ENCODE measurements around the gene SEC23B. TPM values are rescaled to one million over a fixed set of nuclear protein-coding genes. Genes with fewer than 3 reads are reported as not detected.
"Not testable (repeated sequence)": the region's sequence is repeated elsewhere in the genome, so short reads cannot be mapped to it uniquely, and the experiment has no call there.

SEC23B gene
- total RNA-seq, 1 experiment from 2014 or later = 103 TPM

- DNase-seq (ENCODE audit: low read depth, low spot score) = no peak
- in situ Hi-C loops (cut with HindIII; ENCODE audit: low pct_unique_long_range_greater_than_20kb, low sequenced_read_pairs) = no loop called here
Measured at GRCh38 chr20:18514127-18514526, 6.4 kb downstream of the SEC23B start.

DNA sequence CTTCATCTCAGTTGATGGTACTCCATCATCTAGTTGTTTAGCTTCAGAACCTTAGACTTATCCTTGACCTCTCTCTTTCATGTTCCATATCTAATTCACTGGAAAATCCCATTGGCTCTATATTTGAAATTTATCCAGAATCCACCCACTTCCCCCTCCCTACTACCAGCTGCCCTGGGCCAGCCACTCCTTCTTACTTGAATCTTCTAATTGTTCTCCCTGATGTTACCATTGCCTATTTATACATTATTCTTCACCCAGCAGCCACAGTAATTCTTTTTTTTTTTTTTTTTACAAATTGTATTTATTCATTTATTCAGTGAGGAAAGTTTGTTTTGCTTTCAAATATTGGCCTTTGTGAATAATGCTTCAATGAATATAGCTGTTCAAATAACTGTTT lies 8.2 kb downstream of the SEC23B start:
- DNase-seq (ENCODE audit: low read depth, low spot score) = no peak

GRCh38 chr20:18522066-18522465 lies 14.3 kb downstream of the SEC23B start:
- DNase-seq (ENCODE audit: low read depth, low spot score); in situ Hi-C loops (cut with HindIII; ENCODE audit: low pct_unique_long_range_greater_than_20kb, low sequenced_read_pairs): not testable (repeated sequence)

More for the DNA sequence above, 8.2 kb downstream of the SEC23B start:
- in situ Hi-C loops (cut with HindIII; ENCODE audit: low pct_unique_long_range_greater_than_20kb, low sequenced_read_pairs) = no loop called here

- in situ Hi-C loops (cut with HindIII; ENCODE audit: low pct_unique_long_range_greater_than_20kb, low sequenced_read_pairs) = no loop called here
- DNase-seq (ENCODE audit: low read depth, low spot score) = no peak
Measured at GRCh38 chr20:18523066-18523465, 15.3 kb downstream of the SEC23B start.

DNA sequence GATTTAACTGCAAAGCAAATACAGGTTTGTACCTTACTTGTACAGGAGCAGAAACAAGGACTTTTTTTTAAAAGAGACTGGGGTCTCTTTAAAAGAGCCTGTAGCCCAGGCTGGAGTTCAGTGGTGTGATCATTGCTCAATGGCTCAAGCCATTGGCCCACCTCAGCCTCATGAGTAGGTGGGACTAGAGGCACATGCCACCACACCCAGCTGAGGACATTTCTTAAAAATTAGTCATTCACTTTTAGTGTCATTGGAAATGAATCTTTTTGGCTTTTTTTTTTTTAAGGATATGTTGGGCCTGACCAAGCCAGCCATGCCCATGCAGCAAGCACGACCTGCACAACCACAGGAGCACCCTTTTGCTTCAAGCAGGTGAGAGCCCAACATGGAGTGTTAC lies 16.9 kb downstream of the SEC23B start:
- DNase-seq (ENCODE audit: low read depth, low spot score) = no peak
- in situ Hi-C loops (cut with HindIII; ENCODE audit: low pct_unique_long_range_greater_than_20kb, low sequenced_read_pairs) = no loop called here

- in situ Hi-C loops (cut with HindIII; ENCODE audit: low pct_unique_long_range_greater_than_20kb, low sequenced_read_pairs); DNase-seq (ENCODE audit: low read depth, low spot score): not testable (repeated sequence)
Measured at GRCh38 chr20:18526761-18527160, 19.0 kb downstream of the SEC23B start.

GRCh38 chr20:18527339-18527738 lies 19.6 kb downstream of the SEC23B start:
- no peak for DNase-seq (ENCODE audit: low read depth, low spot score)
- in situ Hi-C loops (cut with HindIII; ENCODE audit: low pct_unique_long_range_greater_than_20kb, low sequenced_read_pairs) = no loop called here

DNA sequence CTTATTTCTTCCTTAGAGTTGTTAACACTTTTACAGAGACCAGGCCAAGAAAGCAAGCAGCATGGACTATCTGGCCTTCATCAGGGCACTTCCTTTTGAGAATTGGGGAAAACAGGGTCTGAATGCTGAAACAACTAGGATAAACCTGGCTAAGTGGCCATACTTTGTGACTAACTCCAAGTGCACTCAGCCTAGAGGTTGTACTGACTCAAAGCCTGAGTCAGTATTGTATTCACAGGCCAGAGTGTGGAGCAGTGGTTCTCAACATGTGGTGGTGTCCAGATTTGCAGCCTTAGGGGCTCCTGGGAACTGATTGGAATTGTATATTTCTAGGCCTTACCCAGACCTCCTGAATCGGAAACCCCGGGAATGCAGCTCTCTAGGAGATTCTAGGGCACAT lies 20.1 kb downstream of the SEC23B start:
- in situ Hi-C loops (cut with HindIII; ENCODE audit: low pct_unique_long_range_greater_than_20kb, low sequenced_read_pairs) = no loop called here
- no peak for DNase-seq (ENCODE audit: low read depth, low spot score)

GRCh38 chr20:18529041-18529440 lies 21.3 kb downstream of the SEC23B start:
- in situ Hi-C loops (cut with HindIII; ENCODE audit: low pct_unique_long_range_greater_than_20kb, low sequenced_read_pairs) = no loop called here

DNA sequence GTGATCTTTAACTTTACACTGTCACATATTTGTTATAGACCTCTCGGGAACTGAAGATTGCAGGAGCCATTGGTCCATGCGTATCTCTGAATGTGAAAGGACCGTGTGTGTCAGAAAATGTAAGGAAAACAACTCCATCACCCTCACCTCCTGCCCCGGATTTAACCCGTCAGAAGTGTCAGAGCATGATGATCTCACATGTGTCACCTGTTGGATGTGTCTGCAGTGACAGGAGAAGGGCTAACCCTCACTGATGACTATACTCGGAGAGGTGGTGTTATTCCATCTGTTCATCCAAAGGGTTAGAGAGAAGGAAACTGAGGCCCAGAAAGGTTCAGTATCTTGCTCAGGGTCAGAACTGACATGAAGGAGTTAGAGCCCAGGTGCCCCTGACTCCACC lies 24.9 kb downstream of the SEC23B start:
- no peak for DNase-seq (ENCODE audit: low read depth, low spot score)
- in situ Hi-C loops (cut with HindIII; ENCODE audit: low pct_unique_long_range_greater_than_20kb, low sequenced_read_pairs) = no loop called here

More at GRCh38 chr20:18529041-18529440, 21.3 kb downstream of the SEC23B start:
- DNase-seq (ENCODE audit: low read depth, low spot score) = no peak

- in situ Hi-C loops (cut with HindIII; ENCODE audit: low pct_unique_long_range_greater_than_20kb, low sequenced_read_pairs) = no loop called here
Measured at GRCh38 chr20:18533491-18533890, 25.8 kb downstream of the SEC23B start.

DNA sequence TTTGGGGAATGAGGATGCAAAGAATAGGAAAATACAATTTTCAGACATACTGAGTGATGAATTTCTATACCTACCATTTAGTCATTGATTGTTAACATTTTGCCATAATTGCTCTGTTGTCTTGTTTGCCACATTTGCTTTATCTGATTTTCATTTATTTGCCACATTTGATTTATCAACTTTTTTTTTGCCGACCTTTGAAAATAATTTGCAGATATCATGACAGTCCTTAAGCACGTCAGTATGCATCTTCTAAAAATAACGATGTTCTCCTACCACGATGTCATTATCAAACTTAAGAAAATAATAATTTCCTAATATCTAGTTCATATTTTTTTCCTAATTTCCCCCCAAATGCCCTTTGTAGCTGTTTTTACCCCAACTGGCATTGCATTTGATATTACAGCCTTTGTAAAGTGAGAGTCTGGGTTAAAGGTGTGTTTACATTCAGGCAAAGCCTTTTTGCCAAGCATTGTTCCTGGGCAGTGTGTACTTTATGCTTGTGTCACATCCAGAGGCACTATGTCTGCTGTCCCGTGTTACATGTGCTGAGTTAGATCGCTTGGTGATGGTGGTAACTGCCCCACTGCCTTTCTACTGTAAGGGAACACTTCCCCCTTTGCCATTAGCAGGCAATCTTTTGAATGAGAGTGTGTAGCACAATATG lies 26.4 kb downstream of the SEC23B start:
- in situ Hi-C loops (cut with HindIII; ENCODE audit: low pct_unique_long_range_greater_than_20kb, low sequenced_read_pairs) = no loop called here
- DNase-seq (ENCODE audit: low read depth, low spot score) = no peak

More at GRCh38 chr20:18533491-18533890, 25.8 kb downstream of the SEC23B start:
- no peak for DNase-seq (ENCODE audit: low read depth, low spot score)

DNA sequence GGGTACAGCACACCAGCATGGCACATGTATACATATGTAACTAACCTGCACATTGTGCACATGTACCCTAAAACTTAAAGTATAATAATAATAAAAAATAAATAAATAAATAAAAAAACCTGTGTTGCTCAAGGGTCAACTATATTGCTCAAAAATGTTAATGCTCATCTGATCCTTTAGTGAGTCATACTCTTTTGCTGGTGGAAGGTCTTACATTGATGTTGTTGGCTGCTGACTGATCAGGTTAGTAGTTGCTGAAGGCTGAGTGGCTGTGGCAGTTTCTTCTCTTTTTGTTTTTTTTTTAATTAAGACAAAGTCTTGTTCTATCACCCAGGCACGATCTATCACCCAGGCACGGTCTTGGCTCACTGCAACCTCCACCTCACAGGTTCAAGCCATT lies 29.9 kb downstream of the SEC23B start:
- in situ Hi-C loops (cut with HindIII; ENCODE audit: low pct_unique_long_range_greater_than_20kb, low sequenced_read_pairs) = no loop called here
- DNase-seq (ENCODE audit: low read depth, low spot score) = no peak

- DNase-seq (ENCODE audit: low read depth, low spot score) = no peak
- in situ Hi-C loops (cut with HindIII; ENCODE audit: low pct_unique_long_range_greater_than_20kb, low sequenced_read_pairs) = no loop called here
Measured at GRCh38 chr20:18541741-18542140, 34.0 kb downstream of the SEC23B start.

DNA sequence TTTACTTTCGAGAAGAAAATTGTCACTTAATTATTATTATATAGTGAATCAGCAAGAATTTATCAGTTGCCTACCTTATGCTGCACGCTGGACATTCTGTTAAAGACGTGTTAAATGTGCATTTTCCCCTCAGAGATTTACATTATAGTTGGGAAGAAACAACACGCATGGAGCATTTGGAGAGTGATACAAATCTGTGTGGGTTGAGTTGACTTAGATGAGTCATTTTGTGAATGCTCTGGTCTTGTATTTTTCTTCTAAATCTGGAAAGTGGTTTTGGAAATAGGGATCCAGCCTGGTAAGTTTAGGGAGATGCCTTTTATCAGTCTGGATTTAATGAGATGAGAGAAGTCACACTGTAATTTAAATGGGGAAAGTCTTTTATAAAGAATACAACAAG lies 35.5 kb downstream of the SEC23B start:
- DNase-seq (ENCODE audit: low read depth, low spot score) = no peak
- in situ Hi-C loops (cut with HindIII; ENCODE audit: low pct_unique_long_range_greater_than_20kb, low sequenced_read_pairs) = no loop called here

DNA sequence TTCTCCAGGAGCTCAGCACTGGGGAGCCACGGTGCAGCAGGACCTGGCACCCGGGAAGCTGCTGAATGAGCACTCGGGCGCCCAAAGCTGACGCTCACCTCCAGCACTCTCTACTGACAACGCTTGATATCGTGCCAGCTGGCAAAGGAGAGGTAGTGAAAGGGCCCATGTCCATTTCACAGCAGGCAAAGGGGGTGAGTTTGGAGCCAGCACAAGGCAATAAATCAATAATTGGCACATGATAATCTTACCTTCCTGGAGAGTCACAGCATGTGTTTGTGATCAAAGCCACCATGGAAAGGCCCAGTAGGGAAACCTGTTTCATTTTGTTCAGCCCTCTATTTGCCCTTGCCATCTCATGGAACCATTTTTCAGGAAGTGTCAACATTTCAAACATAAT lies 36.2 kb downstream of the SEC23B start:
- DNase-seq (ENCODE audit: low read depth, low spot score) = no peak
- in situ Hi-C loops (cut with HindIII; ENCODE audit: low pct_unique_long_range_greater_than_20kb, low sequenced_read_pairs) = no loop called here

- no peak for DNase-seq (ENCODE audit: low read depth, low spot score)
- in situ Hi-C loops (cut with HindIII; ENCODE audit: low pct_unique_long_range_greater_than_20kb, low sequenced_read_pairs) = no loop called here
Measured at GRCh38 chr20:18545566-18545965, 37.8 kb downstream of the SEC23B start.

DNA sequence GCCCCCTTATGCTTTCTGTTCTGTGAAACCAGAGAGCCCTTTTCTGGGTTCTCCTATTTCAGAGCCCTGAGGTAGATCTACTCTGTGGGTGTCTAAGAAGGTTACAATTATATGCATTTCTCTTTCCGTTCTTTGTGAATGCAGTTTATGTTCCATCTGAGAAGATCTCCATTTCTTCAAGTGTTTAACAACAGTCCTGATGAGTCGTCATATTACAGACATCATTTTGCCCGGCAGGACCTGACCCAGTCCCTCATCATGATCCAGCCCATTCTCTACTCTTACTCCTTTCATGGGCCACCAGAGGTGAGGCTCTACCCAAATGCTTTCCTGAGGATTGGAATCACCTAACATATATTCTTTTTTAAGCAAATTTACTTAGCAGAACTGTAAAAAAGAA lies 40.7 kb downstream of the SEC23B start:
- no peak for DNase-seq (ENCODE audit: low read depth, low spot score)
- in situ Hi-C loops (cut with HindIII; ENCODE audit: low pct_unique_long_range_greater_than_20kb, low sequenced_read_pairs) = no loop called here

DNA sequence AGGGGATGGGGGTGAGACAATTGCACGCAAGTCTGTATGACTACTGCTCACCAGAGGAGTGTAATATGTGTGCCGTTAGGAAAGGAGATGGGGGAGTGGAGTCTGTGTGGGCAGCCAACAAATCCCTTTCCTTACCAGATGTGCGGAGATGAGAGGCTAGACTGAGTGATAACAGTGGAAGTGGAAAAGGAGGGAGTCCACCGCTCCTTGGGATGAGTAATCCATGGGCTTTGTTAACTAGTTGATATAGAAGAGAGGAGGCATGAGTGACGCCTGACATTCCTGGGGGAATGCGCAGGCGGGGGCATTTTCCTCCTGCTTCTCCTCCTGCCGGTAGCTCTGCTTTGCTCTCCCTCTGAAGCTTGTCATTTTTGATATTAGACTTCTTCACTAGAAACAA lies 46.0 kb downstream of the SEC23B start:
- in situ Hi-C loops (cut with HindIII; ENCODE audit: low pct_unique_long_range_greater_than_20kb, low sequenced_read_pairs) = no loop called here
- no peak for DNase-seq (ENCODE audit: low read depth, low spot score)
